Measurements from ENCODE around the gene ATAD3B.
A peak's percentile ranks its signal among the peaks of the same experiment; 100 is the strongest.
"Not testable (repeated sequence)": the region's sequence is repeated elsewhere in the genome, so short reads cannot be mapped to it uniquely, and the experiment has no call there.

ATAD3B gene

GRCh38 chr1:1484976-1485750 lies 13.6 kb downstream of the ATAD3B start:
- H3K4me1 ChIP-seq (ENCODE audit: control insufficient read depth, insufficient read depth, low read length, poor library complexity, severe bottlenecking); H3K4me3 ChIP-seq (ENCODE audit: extremely low read depth, insufficient read depth, low read length, poor library complexity, severe bottlenecking); H3K27ac ChIP-seq (ENCODE audit: low read depth, low read length, severe bottlenecking); H3K9me3 ChIP-seq (ENCODE audit: control insufficient read depth, low read length): not testable (repeated sequence)
- peaks cover 72% of the 10 kb centered on the region for H3K36me3 ChIP-seq (ENCODE audit: control insufficient read depth, insufficient read depth, low read length)
- WGBS, 2 experiments (ENCODE audit: insufficient coverage in 2 of 2), result 96 to 98% methylated on average over 23 to 31 of the region's 46 CpGs

- H3K9me3 ChIP-seq (ENCODE audit: control insufficient read depth, low read length); H3K27ac ChIP-seq (ENCODE audit: low read depth, low read length, severe bottlenecking); H3K4me3 ChIP-seq (ENCODE audit: extremely low read depth, insufficient read depth, low read length, poor library complexity, severe bottlenecking); H3K4me1 ChIP-seq (ENCODE audit: control insufficient read depth, insufficient read depth, low read length, poor library complexity, severe bottlenecking): not testable (repeated sequence)
- peaks cover 74% of the 10 kb centered on the region for H3K36me3 ChIP-seq (ENCODE audit: control insufficient read depth, insufficient read depth, low read length)
- WGBS, 2 experiments (ENCODE audit: insufficient coverage in 2 of 2), result 97 to 98% methylated on average over 20 to 24 of the region's 31 CpGs
Measured at GRCh38 chr1:1485755-1486317, 14.3 kb downstream of the ATAD3B start.

GRCh38 chr1:1487701-1488100 lies 16.1 kb downstream of the ATAD3B start:
- H3K36me3 ChIP-seq (ENCODE audit: control insufficient read depth, insufficient read depth, low read length), result peaks cover 85% of the 10 kb centered on the region

GRCh38 chr1:1489231-1489630 lies 17.7 kb downstream of the ATAD3B start:
- Histone ChIP-seq H3K27ac (ENCODE audit: low read depth, low read length, severe bottlenecking) (no peak overlapping the region), H3K4me1 (ENCODE audit: control insufficient read depth, insufficient read depth, low read length, poor library complexity, severe bottlenecking) (no peaks in the 10 kb centered on the region), H3K4me3 (ENCODE audit: extremely low read depth, insufficient read depth, low read length, poor library complexity, severe bottlenecking) (no peak overlapping the region), H3K36me3 (ENCODE audit: control insufficient read depth, insufficient read depth, low read length) (peaks cover 83% of the 10 kb centered on the region), H3K9me3 (ENCODE audit: control insufficient read depth, low read length) (peaks cover 14% of the 10 kb centered on the region)
- WGBS, 2 experiments (ENCODE audit: insufficient coverage in 2 of 2), result 97 to 99% methylated on average over 14 to 15 of the region's 16 CpGs

More at GRCh38 chr1:1487701-1488100, 16.1 kb downstream of the ATAD3B start:
- 97 to 98% methylated on average over 16 to 17 of the region's 18 CpGs for WGBS, 2 experiments (ENCODE audit: insufficient coverage in 2 of 2)
- Histone ChIP-seq H3K4me1 (ENCODE audit: control insufficient read depth, insufficient read depth, low read length, poor library complexity, severe bottlenecking) (no peaks in the 10 kb centered on the region), H3K9me3 (ENCODE audit: control insufficient read depth, low read length) (peaks cover 14% of the 10 kb centered on the region), H3K4me3 (ENCODE audit: extremely low read depth, insufficient read depth, low read length, poor library complexity, severe bottlenecking) (no peak overlapping the region), H3K27ac (ENCODE audit: low read depth, low read length, severe bottlenecking) (no peak overlapping the region)

GRCh38 chr1:1489861-1490260 lies 18.3 kb downstream of the ATAD3B start:
- peaks cover 80% of the 10 kb centered on the region for H3K36me3 ChIP-seq (ENCODE audit: control insufficient read depth, insufficient read depth, low read length)
- 95 to 97% methylated on average over 19 of the region's 19 CpGs for WGBS, 2 experiments (ENCODE audit: insufficient coverage in 2 of 2)
- peaks cover 14% of the 10 kb centered on the region for H3K9me3 ChIP-seq (ENCODE audit: control insufficient read depth, low read length)
- H3K27ac ChIP-seq (ENCODE audit: low read depth, low read length, severe bottlenecking), result no peak overlapping the region
- H3K4me1 ChIP-seq (ENCODE audit: control insufficient read depth, insufficient read depth, low read length, poor library complexity, severe bottlenecking), result no peaks in the 10 kb centered on the region
- no peak overlapping the region for H3K4me3 ChIP-seq (ENCODE audit: extremely low read depth, insufficient read depth, low read length, poor library complexity, severe bottlenecking)

GRCh38 chr1:1490633-1491230 lies 19.2 kb downstream of the ATAD3B start:
- no peak overlapping the region for H3K4me3 ChIP-seq (ENCODE audit: extremely low read depth, insufficient read depth, low read length, poor library complexity, severe bottlenecking)
- no peaks in the 10 kb centered on the region for H3K4me1 ChIP-seq (ENCODE audit: control insufficient read depth, insufficient read depth, low read length, poor library complexity, severe bottlenecking)
- H3K36me3 ChIP-seq (ENCODE audit: control insufficient read depth, insufficient read depth, low read length), result peaks cover 81% of the 10 kb centered on the region
- 94 to 95% methylated on average over 14 to 17 of the region's 25 CpGs for WGBS, 2 experiments (ENCODE audit: insufficient coverage in 2 of 2)
- no peak overlapping the region for H3K27ac ChIP-seq (ENCODE audit: low read depth, low read length, severe bottlenecking)
- peaks cover 14% of the 10 kb centered on the region for H3K9me3 ChIP-seq (ENCODE audit: control insufficient read depth, low read length)

- peaks cover 81% of the 10 kb centered on the region for H3K36me3 ChIP-seq (ENCODE audit: control insufficient read depth, insufficient read depth, low read length)
- no peak overlapping the region for H3K4me3 ChIP-seq (ENCODE audit: extremely low read depth, insufficient read depth, low read length, poor library complexity, severe bottlenecking)
- H3K4me1 ChIP-seq (ENCODE audit: control insufficient read depth, insufficient read depth, low read length, poor library complexity, severe bottlenecking), result no peaks in the 10 kb centered on the region
- no peak overlapping the region for H3K27ac ChIP-seq (ENCODE audit: low read depth, low read length, severe bottlenecking)
- 95% methylated on average over 8 to 10 of the region's 10 CpGs for WGBS, 2 experiments (ENCODE audit: insufficient coverage in 2 of 2)
- peaks cover 14% of the 10 kb centered on the region for H3K9me3 ChIP-seq (ENCODE audit: control insufficient read depth, low read length)
Measured at GRCh38 chr1:1491601-1492000, 20.0 kb downstream of the ATAD3B start.

- H3K36me3 ChIP-seq (ENCODE audit: control insufficient read depth, insufficient read depth, low read length), result peaks cover 57% of the 10 kb centered on the region
- not testable (repeated sequence) for H3K4me1 ChIP-seq (ENCODE audit: control insufficient read depth, insufficient read depth, low read length, poor library complexity, severe bottlenecking); H3K27ac ChIP-seq (ENCODE audit: low read depth, low read length, severe bottlenecking); H3K4me3 ChIP-seq (ENCODE audit: extremely low read depth, insufficient read depth, low read length, poor library complexity, severe bottlenecking)
- H3K9me3 ChIP-seq (ENCODE audit: control insufficient read depth, low read length), result peaks cover 14% of the 10 kb centered on the region
- WGBS, 2 experiments (ENCODE audit: insufficient coverage in 2 of 2), result 93 to 97% methylated on average over 5 to 9 of the region's 22 CpGs
Measured at GRCh38 chr1:1494311-1494710, 22.7 kb downstream of the ATAD3B start.

GRCh38 chr1:1495461-1495975 lies 24.0 kb downstream of the ATAD3B start:
- H3K4me1 ChIP-seq (ENCODE audit: control insufficient read depth, insufficient read depth, low read length, poor library complexity, severe bottlenecking); H3K4me3 ChIP-seq (ENCODE audit: extremely low read depth, insufficient read depth, low read length, poor library complexity, severe bottlenecking); H3K27ac ChIP-seq (ENCODE audit: low read depth, low read length, severe bottlenecking): not testable (repeated sequence)
- H3K9me3 ChIP-seq (ENCODE audit: control insufficient read depth, low read length), result peaks cover 14% of the 10 kb centered on the region
- H3K36me3 ChIP-seq (ENCODE audit: control insufficient read depth, insufficient read depth, low read length), result peaks cover 45% of the 10 kb centered on the region
- WGBS, 2 experiments (ENCODE audit: insufficient coverage in 2 of 2), result 97% methylated on average over 9 to 12 of the region's 18 CpGs

GRCh38 chr1:1504777-1505365 lies 33.3 kb downstream of the ATAD3B start:
- not testable (repeated sequence) for H3K36me3 ChIP-seq (ENCODE audit: control insufficient read depth, insufficient read depth, low read length); H3K4me3 ChIP-seq (ENCODE audit: extremely low read depth, insufficient read depth, low read length, poor library complexity, severe bottlenecking); H3K4me1 ChIP-seq (ENCODE audit: control insufficient read depth, insufficient read depth, low read length, poor library complexity, severe bottlenecking); H3K9me3 ChIP-seq (ENCODE audit: control insufficient read depth, low read length)
- H3K27ac ChIP-seq (ENCODE audit: low read depth, low read length, severe bottlenecking), result peak overlapping the region; percentile 36
- WGBS, 2 experiments (ENCODE audit: insufficient coverage in 2 of 2), result 52 to 55% methylated on average over 9 to 14 of the region's 16 CpGs
